ENCODE measurements around the gene BTBD2. TPM values are rescaled to one million over a fixed set of nuclear protein-coding genes. Genes with fewer than 3 reads are reported as not detected.
"Not testable (repeated sequence)": the region's sequence is repeated elsewhere in the genome, so short reads cannot be mapped to it uniquely, and the experiment has no call there.

The BTBD2 gene
- total and polyA plus RNA-seq, 2 experiments from 2014 or later, result 56.4 to 76.0 TPM

GRCh38 chr19:1990230-1991017 is 25.1 kb downstream of the BTBD2 start:
- TF ChIP-seq CTCF (IDR thresholded peaks at IDR 0.05; ENCODE audit: poor library complexity), result no peak
- TF ChIP-seq EZH2phosphoT487 (IDR thresholded peaks at IDR 0.05; ENCODE audit: low read depth, severe bottlenecking, unreplicated experiment), result no peak
- TF ChIP-seq EZH2 (IDR thresholded peaks at IDR 0.05; ENCODE audit: borderline replicate concordance), result no peak
- H3K36me3 ChIP-seq (replicated peaks; ENCODE audit: insufficient read depth, low read depth), result no peaks in the 10 kb centered on the region

GRCh38 chr19:1989513-1990229 is 25.8 kb downstream of the BTBD2 start:
- Histone ChIP-seq H3K27ac (no peak overlapping the region), H3K36me3 (replicated peaks; ENCODE audit: insufficient read depth, low read depth) (no peaks in the 10 kb centered on the region), H3K4me2 (no peak overlapping the region), H3K9me2 (replicated peaks; ENCODE audit: insufficient read depth) (no peaks in the 10 kb centered on the region), H3K4me1 (ENCODE audit: insufficient read depth) (no peaks in the 10 kb centered on the region), H3K79me2 (no peaks in the 10 kb centered on the region), H3K9me3 (ENCODE audit: low read depth) (no peaks in the 10 kb centered on the region), H3K27me3 (no peaks in the 10 kb centered on the region), H2AFZ (no peak overlapping the region), H3K4me3 (no peak overlapping the region), H4K20me1 (ENCODE audit: insufficient read depth, poor library complexity, severe bottlenecking) (no peaks in the 10 kb centered on the region)
- WGBS (ENCODE audit: low lambda C conversion rate, missing lambda C conversion rate), result 95% methylated on average over 40 of the region's 40 CpGs
- no peak for DNase-seq (ENCODE audit: low spot score)
- no peak for TF ChIP-seq CTCF (IDR thresholded peaks at IDR 0.05; ENCODE audit: poor library complexity)
- TF ChIP-seq EZH2phosphoT487 (IDR thresholded peaks at IDR 0.05; ENCODE audit: low read depth, severe bottlenecking, unreplicated experiment), result no peak
- no peak for TF ChIP-seq EZH2 (IDR thresholded peaks at IDR 0.05; ENCODE audit: borderline replicate concordance)

More at GRCh38 chr19:1990230-1991017, 25.1 kb downstream of the BTBD2 start:
- Histone ChIP-seq H3K4me1 (ENCODE audit: insufficient read depth) (no peaks in the 10 kb centered on the region), H3K9me3 (ENCODE audit: low read depth) (no peaks in the 10 kb centered on the region), H3K79me2 (no peaks in the 10 kb centered on the region), H2AFZ (no peak overlapping the region), H3K9me2 (replicated peaks; ENCODE audit: insufficient read depth) (no peaks in the 10 kb centered on the region), H3K4me2 (no peak overlapping the region), H3K27me3 (no peaks in the 10 kb centered on the region), H3K27ac (no peak overlapping the region), H4K20me1 (ENCODE audit: insufficient read depth, poor library complexity, severe bottlenecking) (no peaks in the 10 kb centered on the region), H3K4me3 (no peak overlapping the region)
- 96% methylated on average over 33 of the region's 34 CpGs for WGBS (ENCODE audit: low lambda C conversion rate, missing lambda C conversion rate)
- no peak for DNase-seq (ENCODE audit: low spot score)

- not testable (repeated sequence) for H3K4me2 ChIP-seq
Observed at GRCh38 chr19:1988464-1988863, 27.1 kb downstream of the BTBD2 start.

More at GRCh38 chr19:1988464-1988863, 27.1 kb downstream of the BTBD2 start:
- WGBS (ENCODE audit: low lambda C conversion rate, missing lambda C conversion rate), result 90% methylated on average over 10 of the region's 10 CpGs
- H3K4me1 ChIP-seq (ENCODE audit: insufficient read depth); H3K36me3 ChIP-seq (replicated peaks; ENCODE audit: insufficient read depth, low read depth); H3K79me2 ChIP-seq; H3K9me3 ChIP-seq (ENCODE audit: low read depth); DNase-seq (ENCODE audit: low spot score); H3K9me2 ChIP-seq (replicated peaks; ENCODE audit: insufficient read depth); H3K27ac ChIP-seq; H4K20me1 ChIP-seq (ENCODE audit: insufficient read depth, poor library complexity, severe bottlenecking); H2AFZ ChIP-seq; H3K27me3 ChIP-seq; H3K4me3 ChIP-seq: not testable (repeated sequence)

Data from hepatocyte (in vitro differentiated cells).